RWPE2 (cell line): ENCODE data around the gene KRT222.

ENCODE experiments used
- ATAC-seq: fragments of 200-7000 bp; cut with Tn5 transposase; 3 replicates; pipeline ENCODE4 v1.9.1; 2021; ENCODE audit warnings: low read depth
- DNase-seq: peaks from one replicate; pipeline ENCODE4 v3.0.0-alpha.2; 2020; ENCODE audit warnings: low spot score
- H3K27ac ChIP-seq: fragments of 450-650 bp; 2 replicates; pipeline ENCODE4 v1.5.1; 2017; ENCODE audit warnings: mild to moderate bottlenecking; ENCODE audit not compliant: poor library complexity, severe bottlenecking
- H3K27me3 ChIP-seq: fragments of 250-450 bp; sonication (Bioruptor Pico); 2 replicates; pipeline ENCODE4 v1.5.1; 2021; ENCODE audit warnings: mild to moderate bottlenecking, moderate library complexity; ENCODE audit not compliant: insufficient read depth, poor library complexity, severe bottlenecking
- H3K36me3 ChIP-seq: fragments of 250-450 bp; sonication (Bioruptor Pico); 2 replicates; pipeline ENCODE4 v1.5.1; 2020; ENCODE audit warnings: low read depth, mild to moderate bottlenecking, moderate library complexity
- H3K4me1 ChIP-seq: fragments of 250-450 bp; sonication (Bioruptor Pico); 2 replicates; pipeline ENCODE4 v1.5.1; 2021; ENCODE audit warnings: mild to moderate bottlenecking, moderate library complexity; ENCODE audit not compliant: insufficient read depth, poor library complexity, severe bottlenecking
- H3K4me3 ChIP-seq: fragments of 250-450 bp; sonication (Bioruptor Pico); 2 replicates; pipeline ENCODE4 v1.5.1; 2021; ENCODE audit warnings: mild to moderate bottlenecking, moderate library complexity; ENCODE audit not compliant: severe bottlenecking
- H3K9me3 ChIP-seq: fragments of 250-450 bp; sonication (Bioruptor Pico); 2 replicates; pipeline ENCODE4 v1.5.1; 2021; ENCODE audit warnings: mild to moderate bottlenecking, moderate library complexity; ENCODE audit not compliant: severe bottlenecking
- TF ChIP-seq, protein P1 (sequence below): fragments of 450-650 bp; IDR thresholded peaks from one replicate; pipeline ENCODE4 v1.5.1; 2017; ENCODE audit warnings: mild to moderate bottlenecking, moderate library complexity; ENCODE audit not compliant: poor library complexity, severe bottlenecking

KRT222 gene

DNA sequence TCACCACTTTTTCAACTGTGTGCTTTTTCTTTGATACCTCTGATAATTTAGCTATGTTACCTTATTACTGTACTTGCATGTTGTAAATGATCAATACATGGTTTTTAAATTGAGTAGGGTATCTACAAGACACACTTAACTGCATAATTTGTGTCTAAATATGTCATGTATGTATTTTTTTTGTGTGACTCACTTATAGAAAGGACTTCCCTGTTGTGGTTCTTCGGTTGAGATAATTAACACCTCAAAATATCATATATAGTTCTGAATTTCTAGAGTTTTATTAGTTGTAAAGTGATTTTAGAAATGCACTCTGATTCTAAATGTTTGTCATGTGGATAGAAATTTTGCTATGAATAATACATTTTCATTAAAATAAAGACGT is 14.5 kb upstream of the KRT222 start:
- H3K27me3 ChIP-seq, result peaks cover 20% of the 10 kb centered on the region
- TF ChIP-seq, protein P1, sequence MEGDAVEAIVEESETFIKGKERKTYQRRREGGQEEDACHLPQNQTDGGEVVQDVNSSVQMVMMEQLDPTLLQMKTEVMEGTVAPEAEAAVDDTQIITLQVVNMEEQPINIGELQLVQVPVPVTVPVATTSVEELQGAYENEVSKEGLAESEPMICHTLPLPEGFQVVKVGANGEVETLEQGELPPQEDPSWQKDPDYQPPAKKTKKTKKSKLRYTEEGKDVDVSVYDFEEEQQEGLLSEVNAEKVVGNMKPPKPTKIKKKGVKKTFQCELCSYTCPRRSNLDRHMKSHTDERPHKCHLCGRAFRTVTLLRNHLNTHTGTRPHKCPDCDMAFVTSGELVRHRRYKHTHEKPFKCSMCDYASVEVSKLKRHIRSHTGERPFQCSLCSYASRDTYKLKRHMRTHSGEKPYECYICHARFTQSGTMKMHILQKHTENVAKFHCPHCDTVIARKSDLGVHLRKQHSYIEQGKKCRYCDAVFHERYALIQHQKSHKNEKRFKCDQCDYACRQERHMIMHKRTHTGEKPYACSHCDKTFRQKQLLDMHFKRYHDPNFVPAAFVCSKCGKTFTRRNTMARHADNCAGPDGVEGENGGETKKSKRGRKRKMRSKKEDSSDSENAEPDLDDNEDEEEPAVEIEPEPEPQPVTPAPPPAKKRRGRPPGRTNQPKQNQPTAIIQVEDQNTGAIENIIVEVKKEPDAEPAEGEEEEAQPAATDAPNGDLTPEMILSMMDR, result no peak

DNA sequence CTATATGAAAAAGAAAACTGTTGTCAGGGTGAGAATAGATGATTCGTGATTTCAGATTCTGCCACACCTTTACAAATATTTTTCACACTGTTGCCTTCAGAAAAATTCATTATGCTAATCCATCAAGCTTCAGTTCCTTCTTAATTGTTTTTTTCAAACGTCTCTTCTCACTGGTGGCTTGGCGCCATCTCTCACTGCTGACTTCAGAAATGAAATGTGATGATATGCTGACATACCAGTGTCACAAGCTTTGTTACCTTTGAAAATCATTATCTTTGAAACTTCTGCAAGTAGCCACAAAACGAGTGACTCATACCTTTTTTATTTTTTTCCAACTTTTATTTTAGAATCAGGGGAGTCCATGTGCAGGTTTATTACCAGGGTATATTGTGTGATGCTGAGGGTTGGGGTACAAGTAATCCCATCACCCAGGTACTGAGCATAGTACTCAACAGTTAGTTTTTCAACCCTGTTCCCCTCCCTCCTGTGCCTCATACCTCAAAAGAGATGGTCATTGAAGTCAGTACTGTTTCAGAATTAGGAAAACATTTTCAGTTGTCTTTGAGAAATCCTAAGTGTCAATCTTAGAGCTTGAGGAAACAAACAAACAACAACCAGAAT is 14.0 kb upstream of the KRT222 start:
- ATAC-seq (no peak), DNase-seq (no peak)
- TF ChIP-seq, protein P1, result no peak
- Histone ChIP-seq H3K27me3 (peaks cover 25% of the 10 kb centered on the region), H3K27ac (no peak overlapping the region), H3K9me3 (no peaks in the 10 kb centered on the region), H3K36me3 (no peaks in the 10 kb centered on the region), H3K4me1 (no peaks in the 10 kb centered on the region), H3K4me3 (no peak overlapping the region)

More for the DNA sequence above, 14.5 kb upstream of the KRT222 start:
- H3K9me3 ChIP-seq, result no peaks in the 10 kb centered on the region
- H3K4me1 ChIP-seq, result no peaks in the 10 kb centered on the region
- DNase-seq, result no peak
- H3K27ac ChIP-seq, result no peak overlapping the region
- H3K4me3 ChIP-seq, result no peak overlapping the region
- no peak for ATAC-seq
- H3K36me3 ChIP-seq, result no peaks in the 10 kb centered on the region

DNA sequence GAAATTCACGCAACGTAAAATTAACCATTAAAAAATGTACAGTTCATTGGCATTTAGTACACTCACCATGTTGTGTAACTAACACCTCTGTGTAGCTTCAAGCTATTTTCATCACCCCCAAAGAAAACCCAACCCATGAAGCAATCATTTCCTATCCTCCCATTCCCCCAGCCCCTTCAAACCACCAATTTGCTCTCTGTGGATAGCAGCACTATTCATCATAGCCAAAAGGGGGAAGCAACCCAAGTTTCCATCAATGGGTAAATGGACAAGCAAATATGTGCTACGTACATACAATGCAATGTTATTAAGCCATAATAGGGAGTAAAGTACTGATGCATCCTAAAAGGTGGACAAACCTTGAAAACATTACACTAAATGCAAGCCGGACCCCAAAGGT is 10.9 kb upstream of the KRT222 start:
- no peak for DNase-seq
- Histone ChIP-seq H3K27me3 (peaks cover 42% of the 10 kb centered on the region), H3K36me3 (no peaks in the 10 kb centered on the region), H3K27ac (no peak overlapping the region), H3K4me1 (no peaks in the 10 kb centered on the region), H3K9me3 (no peaks in the 10 kb centered on the region), H3K4me3 (no peak overlapping the region)
- TF ChIP-seq, protein P1, result no peak
- no peak for ATAC-seq

DNA sequence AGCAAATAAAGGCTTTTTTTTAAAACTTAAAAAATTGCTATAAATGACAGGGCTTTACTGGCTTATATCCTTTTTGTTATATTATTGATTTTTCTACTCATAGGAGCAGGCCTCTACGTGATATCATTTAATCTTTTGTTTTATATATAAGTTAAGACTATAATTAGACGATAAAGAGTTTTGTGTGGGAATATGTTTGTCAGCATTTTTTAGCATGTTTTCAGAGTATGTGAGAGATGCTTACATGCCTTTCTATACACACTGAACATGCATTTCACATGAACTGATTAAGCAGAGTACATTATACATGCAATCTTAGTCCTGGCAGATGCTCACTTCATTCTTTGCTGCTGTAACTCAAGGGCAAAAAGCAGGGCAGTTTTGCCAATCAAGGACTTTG is 7.7 kb upstream of the KRT222 start:
- peaks cover 41% of the 10 kb centered on the region for H3K27me3 ChIP-seq
- TF ChIP-seq, protein P1, result no peak
- no peaks in the 10 kb centered on the region for H3K9me3 ChIP-seq
- no peaks in the 10 kb centered on the region for H3K36me3 ChIP-seq
- DNase-seq (no peak), ATAC-seq (no peak)
- H3K4me1 ChIP-seq, result no peaks in the 10 kb centered on the region
- no peak overlapping the region for H3K4me3 ChIP-seq
- no peak overlapping the region for H3K27ac ChIP-seq

DNA sequence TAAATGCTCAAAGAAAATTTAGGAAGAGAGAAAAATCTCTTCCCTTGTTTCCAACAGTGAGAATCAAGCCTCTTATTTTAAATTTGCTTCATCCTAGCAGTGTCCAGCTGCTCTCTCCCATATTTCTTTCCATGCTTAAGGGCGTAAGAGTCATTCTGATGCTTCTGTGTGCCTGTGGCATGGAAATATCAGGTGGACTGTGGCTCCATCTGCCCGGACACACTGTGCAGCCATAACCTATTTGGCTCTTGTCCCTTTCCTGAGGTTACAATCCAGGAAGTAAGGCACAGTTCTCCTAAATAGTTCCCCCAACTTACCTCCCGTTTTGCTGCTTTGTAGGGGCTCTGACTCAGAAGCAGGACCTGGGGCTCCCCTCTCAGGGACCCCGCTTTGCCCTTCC is 6.3 kb upstream of the KRT222 start:
- Histone ChIP-seq H3K9me3 (no peaks in the 10 kb centered on the region), H3K27me3 (peaks cover 35% of the 10 kb centered on the region), H3K4me3 (no peak overlapping the region), H3K27ac (no peak overlapping the region), H3K4me1 (no peaks in the 10 kb centered on the region), H3K36me3 (no peaks in the 10 kb centered on the region)
- no peak for DNase-seq
- TF ChIP-seq, protein P1, result no peak
- no peak for ATAC-seq
